Nephron (organoid): ENCODE results near the gene EFHC2.
A peak's percentile ranks its signal among the peaks of the same experiment; 100 is the strongest.

Source experiments
- H3K27ac Mint-ChIP-seq, 3 experiments: 2 replicates each; pipeline ENCODE4 v1.8.0; 2020; ENCODE audit warnings: mixed read lengths in 3 of 3, mild to moderate bottlenecking in 2 of 3, moderate library complexity in 1 of 3
- H3K27me3 Mint-ChIP-seq: 2 replicates; pipeline ENCODE4 v1.8.0; 2021; ENCODE audit warnings: low read depth, mild to moderate bottlenecking, moderate library complexity, mixed read lengths
- H3K36me3 Mint-ChIP-seq: 2 replicates; pipeline ENCODE4 v1.8.0; 2020; ENCODE audit warnings: low read depth, mixed read lengths
- H3K4me1 Mint-ChIP-seq: 2 replicates; pipeline ENCODE4 v1.8.0; 2020; ENCODE audit warnings: mixed read lengths
- H3K4me3 Mint-ChIP-seq, 3 experiments: 2 replicates each; pipeline ENCODE4 v1.8.0; 2020; ENCODE audit warnings: mild to moderate bottlenecking in 3 of 3, mixed read lengths in 3 of 3, moderate library complexity in 2 of 3
- H3K9me3 Mint-ChIP-seq: 2 replicates; pipeline ENCODE4 v1.8.0; 2020; ENCODE audit warnings: mixed read lengths
- CTCF ChIP-seq, 3 experiments: fragments of 200-600 bp; sonication (generic); IDR thresholded peaks; one replicate each; pipeline ENCODE4 v1.5.0; 2021; ENCODE audit warnings: antibody characterized with exemption in 3 of 3; ENCODE audit not compliant: unreplicated experiment in 3 of 3

The EFHC2 gene

GRCh38 chrX:44157283-44157682 lies 186.2 kb downstream of the EFHC2 start:
- Mint-ChIP-seq H3K4me1 (no peaks in the 10 kb centered on the region), H3K27ac (no peak overlapping the region), H3K9me3 (peaks cover 10% of the 10 kb centered on the region), H3K27me3 (peaks cover 3% of the 10 kb centered on the region), H3K36me3 (no peaks in the 10 kb centered on the region), H3K4me3 (no peak overlapping the region)
- TF ChIP-seq CTCF (IDR thresholded peaks at IDR 0.05; ENCODE audit: unreplicated experiment in 3 of 3) = no peak

- Mint-ChIP-seq H3K4me1 (no peaks in the 10 kb centered on the region), H3K27ac (no peak overlapping the region), H3K27me3 (peaks cover 3% of the 10 kb centered on the region), H3K9me3 (peaks cover 10% of the 10 kb centered on the region), H3K36me3 (no peaks in the 10 kb centered on the region), H3K4me3 (no peak overlapping the region)
- no peak for TF ChIP-seq CTCF (IDR thresholded peaks at IDR 0.05; ENCODE audit: unreplicated experiment in 3 of 3)
Observed at GRCh38 chrX:44156726-44157125, 186.7 kb downstream of the EFHC2 start.

- H3K27ac Mint-ChIP-seq = peak overlapping the region in 1 of 3 experiments; percentile 46
- no peaks in the 10 kb centered on the region for H3K36me3 Mint-ChIP-seq
- no peaks in the 10 kb centered on the region for H3K4me1 Mint-ChIP-seq
- H3K9me3 Mint-ChIP-seq = peaks cover 14% of the 10 kb centered on the region
- no peak overlapping the region for H3K4me3 Mint-ChIP-seq
- peaks cover 6% of the 10 kb centered on the region for H3K27me3 Mint-ChIP-seq
- TF ChIP-seq CTCF (IDR thresholded peaks at IDR 0.05; ENCODE audit: unreplicated experiment in 3 of 3) = no peak
Observed at GRCh38 chrX:44155126-44155525, 188.3 kb downstream of the EFHC2 start.

GRCh38 chrX:44152852-44153251 lies 190.6 kb downstream of the EFHC2 start:
- Mint-ChIP-seq H3K27ac (no peak overlapping the region), H3K4me3 (no peak overlapping the region), H3K36me3 (no peaks in the 10 kb centered on the region), H3K9me3 (peaks cover 11% of the 10 kb centered on the region), H3K4me1 (no peaks in the 10 kb centered on the region), H3K27me3 (peaks cover 6% of the 10 kb centered on the region)
- no peak for TF ChIP-seq CTCF (IDR thresholded peaks at IDR 0.05; ENCODE audit: unreplicated experiment in 3 of 3)

- Mint-ChIP-seq H3K9me3 (peaks cover 6% of the 10 kb centered on the region), H3K27ac (no peak overlapping the region), H3K4me1 (no peaks in the 10 kb centered on the region), H3K36me3 (no peaks in the 10 kb centered on the region), H3K4me3 (no peak overlapping the region), H3K27me3 (peaks cover 4% of the 10 kb centered on the region)
- TF ChIP-seq CTCF (IDR thresholded peaks at IDR 0.05; ENCODE audit: unreplicated experiment in 3 of 3) = no peak
Observed at GRCh38 chrX:44147130-44147529, 196.3 kb downstream of the EFHC2 start.

GRCh38 chrX:44144177-44144945 lies 199.1 kb downstream of the EFHC2 start:
- Mint-ChIP-seq H3K4me3 (no peak overlapping the region), H3K27ac (no peak overlapping the region), H3K9me3 (peaks cover under 1% of the 10 kb centered on the region), H3K27me3 (no peaks in the 10 kb centered on the region), H3K36me3 (no peaks in the 10 kb centered on the region), H3K4me1 (no peaks in the 10 kb centered on the region)
- TF ChIP-seq CTCF (IDR thresholded peaks at IDR 0.05; ENCODE audit: unreplicated experiment in 3 of 3) = no peak
